ES-I3 (cell line): ENCODE data around the gene KCNK4.
"Not testable (repeated sequence)": the region's sequence is repeated elsewhere in the genome, so short reads cannot be mapped to it uniquely, and the experiment has no call there.

ENCODE experiments used
- H3K36me3 ChIP-seq: 2 replicates; pipeline ENCODE4 v1.6.1; 2013; ENCODE audit warnings: mild to moderate bottlenecking, low read length, control low read depth, moderate library complexity; ENCODE audit not compliant: insufficient read depth
- H3K4me1 ChIP-seq: 2 replicates; pipeline ENCODE4 v1.6.1; 2013; ENCODE audit warnings: mild to moderate bottlenecking, control low read depth, low read length; ENCODE audit not compliant: insufficient read depth
- H3K9ac ChIP-seq: 2 replicates; pipeline ENCODE4 v1.6.1; 2013; ENCODE audit warnings: low read depth, mild to moderate bottlenecking, low read length, moderate library complexity
- H3K9me3 ChIP-seq: 2 replicates; pipeline ENCODE4 v1.6.1; 2013; ENCODE audit warnings: mild to moderate bottlenecking, low read length, moderate library complexity; ENCODE audit not compliant: control insufficient read depth, insufficient read depth

KCNK4 gene

DNA sequence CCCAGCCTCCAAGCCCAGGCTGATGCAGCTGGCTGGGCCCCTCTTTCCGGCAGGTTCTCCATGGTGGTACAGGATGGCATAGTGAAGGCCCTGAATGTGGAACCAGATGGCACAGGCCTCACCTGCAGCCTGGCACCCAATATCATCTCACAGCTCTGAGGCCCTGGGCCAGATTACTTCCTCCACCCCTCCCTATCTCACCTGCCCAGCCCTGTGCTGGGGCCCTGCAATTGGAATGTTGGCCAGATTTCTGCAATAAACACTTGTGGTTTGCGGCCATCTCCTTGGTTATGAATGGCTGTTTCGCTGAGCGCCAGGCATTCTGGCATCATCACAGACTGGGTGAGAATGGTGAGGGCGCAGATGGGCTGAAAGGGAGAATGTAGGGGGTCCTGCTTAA, 30.4 kb downstream of the KCNK4 start:
- Histone ChIP-seq H3K36me3 (peaks cover 4% of the 10 kb centered on the region; the same call in 1 of the 2 replicates), H3K9me3 (no peaks in the 10 kb centered on the region), H3K4me1 (peaks cover 13% of the 10 kb centered on the region; the same call in 1 of the 2 replicates), H3K9ac (no peak overlapping the region)

DNA sequence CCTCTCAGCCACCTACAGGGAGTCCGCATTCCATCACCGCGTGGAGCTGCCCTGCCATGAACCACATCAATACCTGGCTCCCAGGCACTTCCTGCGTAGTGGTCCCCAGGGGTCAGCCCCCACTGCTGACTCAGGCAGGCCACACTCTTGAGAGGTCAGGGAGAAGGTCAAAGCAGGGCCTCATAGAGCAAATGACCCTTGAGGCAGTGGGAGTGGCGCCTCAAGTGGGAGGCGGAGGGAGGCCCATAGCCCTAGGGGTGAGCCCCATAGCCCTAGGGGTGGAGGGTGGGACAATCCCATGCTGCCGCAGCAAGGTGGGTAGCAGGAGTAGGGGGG, 31.8 kb downstream of the KCNK4 start:
- no peaks in the 10 kb centered on the region for H3K9me3 ChIP-seq
- H3K36me3 ChIP-seq, result peaks cover 4% of the 10 kb centered on the region; the same call in 1 of the 2 replicates
- no peak overlapping the region for H3K9ac ChIP-seq
- peaks cover 13% of the 10 kb centered on the region; the same call in 1 of the 2 replicates for H3K4me1 ChIP-seq

DNA sequence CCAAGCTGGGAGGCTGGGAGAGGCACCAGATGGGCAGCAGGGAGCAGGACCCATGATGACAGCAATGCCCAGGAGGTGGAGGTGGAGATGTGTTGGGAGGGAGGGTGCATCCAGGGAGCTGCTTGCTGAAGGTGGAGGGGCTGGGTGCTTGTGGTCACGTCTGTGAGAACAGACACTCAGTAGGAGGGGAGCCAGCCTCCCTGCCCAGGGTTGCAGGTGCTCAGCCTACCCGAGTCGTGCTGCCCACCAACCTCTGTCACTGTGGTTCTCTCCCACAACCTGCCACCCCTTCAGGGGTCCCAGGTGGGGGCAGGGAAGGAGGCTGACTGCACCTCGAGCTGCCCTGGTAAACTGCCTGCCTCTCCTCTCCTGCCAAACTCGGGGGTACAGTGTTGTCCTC, 32.3 kb downstream of the KCNK4 start:
- Histone ChIP-seq H3K9me3 (no peaks in the 10 kb centered on the region), H3K4me1 (peaks cover 13% of the 10 kb centered on the region; the same call in 1 of the 2 replicates), H3K9ac (no peak overlapping the region), H3K36me3 (peaks cover 4% of the 10 kb centered on the region; the same call in 1 of the 2 replicates)

DNA sequence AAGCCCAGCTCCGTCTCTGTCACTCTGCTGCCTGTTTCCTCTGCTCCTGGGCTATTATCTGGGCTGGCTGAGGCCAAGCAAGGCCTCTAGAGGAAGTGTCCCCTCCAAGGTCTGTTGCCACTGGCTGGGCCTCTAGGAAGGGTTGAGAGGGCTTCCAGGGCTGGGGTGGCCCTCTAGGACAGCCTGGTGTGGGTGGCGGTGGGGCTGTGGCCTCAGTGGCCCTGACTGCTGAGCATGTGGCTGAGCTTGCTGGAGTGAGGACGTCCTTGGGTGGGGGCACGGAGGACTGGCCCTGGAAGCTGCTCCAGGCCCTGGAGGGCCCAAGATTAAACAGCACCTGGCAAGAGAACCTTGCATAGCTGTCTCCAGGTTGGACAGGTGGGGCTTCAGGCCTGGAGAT, 32.9 kb downstream of the KCNK4 start:
- not testable (repeated sequence) for H3K9ac ChIP-seq

DNA sequence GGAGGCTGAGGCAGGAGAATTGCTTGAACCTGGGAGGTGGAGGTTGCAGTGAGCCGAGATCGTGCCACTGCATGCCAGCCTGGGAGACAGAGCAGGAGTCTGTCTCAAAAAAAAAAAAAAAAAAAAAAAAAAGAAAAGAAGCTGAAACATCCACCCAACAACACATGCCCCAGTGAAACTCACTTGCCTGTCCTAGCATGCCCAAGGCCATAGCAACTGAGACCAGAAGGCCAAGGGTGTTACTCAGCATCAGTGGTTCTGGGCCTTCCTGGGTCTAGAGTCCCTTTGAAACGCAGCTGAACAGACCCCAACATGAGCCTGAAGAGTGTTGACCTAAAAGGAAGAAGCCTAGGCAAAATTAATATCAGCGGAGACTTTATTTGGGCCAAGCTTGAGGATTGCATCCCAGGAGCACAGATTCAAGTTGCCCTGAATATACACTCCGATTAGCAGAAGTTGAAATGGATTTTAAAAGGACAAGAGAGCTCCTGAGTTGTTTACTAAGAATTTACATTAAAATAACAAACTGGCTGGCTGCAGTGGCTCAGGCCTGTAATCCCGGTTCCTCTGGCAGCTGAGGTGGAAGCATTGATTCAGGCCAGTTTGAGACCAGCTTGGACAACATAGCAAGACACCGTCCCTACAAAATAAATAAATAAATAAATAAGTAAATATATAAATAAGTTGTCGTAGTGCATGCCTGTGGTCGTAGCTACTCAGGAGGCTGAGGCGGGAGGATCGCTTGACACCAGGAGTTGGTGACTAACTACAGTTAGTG, 33.8 kb downstream of the KCNK4 start:
- Histone ChIP-seq H3K9me3 (no peaks in the 10 kb centered on the region), H3K4me1 (peaks cover 13% of the 10 kb centered on the region; the same call in 1 of the 2 replicates), H3K9ac (no peak overlapping the region), H3K36me3 (peaks cover 4% of the 10 kb centered on the region; the same call in 1 of the 2 replicates)

More for the DNA sequence above, 32.9 kb downstream of the KCNK4 start:
- H3K36me3 ChIP-seq, H3K9me3 ChIP-seq: not testable (repeated sequence)
- H3K4me1 ChIP-seq, result peaks cover 13% of the 10 kb centered on the region; the same call in 1 of the 2 replicates

DNA sequence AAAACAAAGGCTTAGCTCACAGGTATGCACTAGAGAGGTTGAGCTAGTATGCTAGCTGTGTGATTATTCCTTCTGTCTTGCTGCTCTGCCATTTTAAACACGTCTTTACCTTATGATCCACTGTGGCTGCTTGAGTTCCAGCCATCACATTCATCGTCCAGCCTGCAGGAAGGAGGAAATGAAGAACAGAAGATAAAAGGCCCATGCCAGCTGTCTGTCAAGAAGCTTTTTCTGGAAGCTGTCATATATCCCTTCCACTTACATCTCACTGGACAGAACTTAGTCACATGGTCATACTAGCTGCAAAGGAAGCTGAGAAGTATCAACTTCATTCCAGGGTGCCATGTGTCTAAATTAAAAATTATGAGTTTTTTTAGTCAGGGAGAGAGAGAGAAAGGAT, 36.3 kb downstream of the KCNK4 start:
- peaks cover 26% of the 10 kb centered on the region for H3K4me1 ChIP-seq
- H3K9ac ChIP-seq, result no peak overlapping the region
- peaks cover 1% of the 10 kb centered on the region; the same call in 1 of the 2 replicates for H3K36me3 ChIP-seq
- H3K9me3 ChIP-seq, result no peaks in the 10 kb centered on the region

DNA sequence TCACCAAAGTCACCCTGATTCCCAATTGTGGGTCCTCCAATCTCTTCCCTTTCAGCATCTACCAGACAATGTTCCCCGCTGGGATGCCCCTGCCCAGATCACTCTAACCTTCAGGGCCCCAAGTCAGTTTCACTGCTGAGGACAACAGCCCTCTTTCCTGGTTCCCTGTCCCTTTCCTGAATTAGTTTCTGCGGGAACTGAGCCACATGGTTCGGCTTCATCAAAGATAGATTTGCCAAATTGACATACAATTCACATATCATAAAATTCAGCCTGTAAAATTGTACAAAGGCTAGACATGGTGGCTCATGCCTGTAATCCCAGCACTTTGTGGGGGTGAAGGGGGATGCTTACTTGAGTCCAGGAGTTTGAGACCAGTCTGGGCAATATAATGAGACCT, 36.9 kb downstream of the KCNK4 start:
- no peak overlapping the region for H3K9ac ChIP-seq
- H3K9me3 ChIP-seq, result no peaks in the 10 kb centered on the region
- H3K36me3 ChIP-seq, result no peaks in the 10 kb centered on the region
- H3K4me1 ChIP-seq, result peaks cover 21% of the 10 kb centered on the region

DNA sequence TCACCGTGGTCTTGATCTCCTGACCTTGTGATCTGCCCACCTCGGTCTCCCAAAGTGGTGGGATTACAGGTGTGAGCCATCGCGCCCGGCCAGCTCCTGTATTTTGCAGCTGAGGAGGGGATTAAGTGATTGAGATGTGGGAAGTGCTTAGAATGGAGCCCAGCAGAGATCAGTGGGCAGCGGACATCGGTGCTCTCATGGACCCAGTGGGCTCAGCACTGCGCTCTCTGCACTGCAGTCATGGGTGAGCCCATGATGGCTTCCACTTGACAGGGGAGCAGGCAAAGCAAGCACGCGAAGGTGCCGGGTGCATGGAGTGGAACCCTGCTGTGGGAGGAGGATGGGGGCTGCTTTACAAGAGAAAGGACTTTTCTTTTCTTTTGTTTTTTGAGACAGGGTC, 39.8 kb downstream of the KCNK4 start:
- H3K9me3 ChIP-seq, result no peaks in the 10 kb centered on the region

DNA sequence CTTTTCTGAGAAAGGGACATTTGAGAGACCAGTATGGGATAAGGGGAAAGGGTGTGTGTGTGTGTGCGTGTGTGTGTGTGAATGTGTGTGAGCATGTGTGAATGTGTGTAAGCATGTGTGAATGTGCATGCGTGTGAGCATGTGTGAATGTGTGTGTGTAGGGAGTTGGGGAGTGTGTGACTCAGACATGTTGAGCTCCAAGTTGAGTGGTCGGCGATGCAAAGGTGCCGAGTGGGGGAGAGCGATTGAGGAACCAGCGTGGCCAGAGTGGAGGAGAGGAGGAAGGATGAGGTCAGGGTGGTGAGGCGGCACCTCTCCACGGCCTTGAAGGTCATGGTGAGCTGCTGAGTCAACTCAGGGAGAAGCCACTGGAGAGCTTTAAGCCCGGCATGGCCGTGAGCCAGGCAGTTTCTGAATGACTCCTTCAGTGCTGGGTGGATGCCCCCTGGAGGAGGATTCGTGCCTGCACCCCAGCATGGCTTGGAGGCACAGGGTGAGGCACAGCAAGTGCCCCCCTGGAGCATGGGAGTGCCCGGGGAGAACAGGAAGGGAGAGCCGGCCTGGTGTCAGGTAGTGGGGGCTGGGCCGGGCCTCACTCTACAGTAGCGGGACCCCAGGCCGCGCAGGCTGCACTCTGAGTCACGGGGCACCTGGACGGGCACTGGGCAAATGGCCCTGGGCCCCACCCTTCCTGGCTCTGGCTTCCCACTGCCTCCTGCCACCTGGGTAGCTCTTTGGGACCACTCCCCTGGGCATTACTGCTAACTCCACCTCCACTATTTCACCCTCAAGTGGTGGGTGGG, 40.7 kb downstream of the KCNK4 start:
- H3K9ac ChIP-seq, result no peak overlapping the region
- H3K36me3 ChIP-seq, result no peaks in the 10 kb centered on the region
- H3K4me1 ChIP-seq, result peaks cover 14% of the 10 kb centered on the region
- H3K9me3 ChIP-seq, result no peaks in the 10 kb centered on the region

More for the DNA sequence above, 39.8 kb downstream of the KCNK4 start:
- no peaks in the 10 kb centered on the region for H3K36me3 ChIP-seq
- peaks cover 14% of the 10 kb centered on the region for H3K4me1 ChIP-seq
- no peak overlapping the region for H3K9ac ChIP-seq

DNA sequence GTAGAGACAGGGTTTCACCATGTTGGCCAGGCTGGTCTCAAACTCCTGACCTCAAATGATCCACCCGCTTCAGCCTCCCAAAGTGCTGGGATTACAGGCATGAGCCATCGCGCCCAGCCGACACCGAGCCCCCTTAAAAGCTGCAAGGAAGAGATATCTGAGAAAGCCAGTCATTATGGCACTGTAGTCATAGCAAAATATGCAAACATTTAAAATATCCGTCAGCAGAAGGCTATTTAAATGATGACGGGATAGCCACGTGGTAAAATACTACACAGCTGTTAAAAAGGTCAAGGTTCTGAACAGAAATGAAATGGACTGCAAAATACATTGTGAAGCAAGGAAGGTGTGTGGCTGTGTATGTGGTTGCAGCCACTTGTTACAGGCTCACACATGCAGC, 42.5 kb downstream of the KCNK4 start:
- Histone ChIP-seq H3K4me1 (peaks cover 14% of the 10 kb centered on the region), H3K36me3 (no peaks in the 10 kb centered on the region), H3K9me3 (no peaks in the 10 kb centered on the region), H3K9ac (no peak overlapping the region)

DNA sequence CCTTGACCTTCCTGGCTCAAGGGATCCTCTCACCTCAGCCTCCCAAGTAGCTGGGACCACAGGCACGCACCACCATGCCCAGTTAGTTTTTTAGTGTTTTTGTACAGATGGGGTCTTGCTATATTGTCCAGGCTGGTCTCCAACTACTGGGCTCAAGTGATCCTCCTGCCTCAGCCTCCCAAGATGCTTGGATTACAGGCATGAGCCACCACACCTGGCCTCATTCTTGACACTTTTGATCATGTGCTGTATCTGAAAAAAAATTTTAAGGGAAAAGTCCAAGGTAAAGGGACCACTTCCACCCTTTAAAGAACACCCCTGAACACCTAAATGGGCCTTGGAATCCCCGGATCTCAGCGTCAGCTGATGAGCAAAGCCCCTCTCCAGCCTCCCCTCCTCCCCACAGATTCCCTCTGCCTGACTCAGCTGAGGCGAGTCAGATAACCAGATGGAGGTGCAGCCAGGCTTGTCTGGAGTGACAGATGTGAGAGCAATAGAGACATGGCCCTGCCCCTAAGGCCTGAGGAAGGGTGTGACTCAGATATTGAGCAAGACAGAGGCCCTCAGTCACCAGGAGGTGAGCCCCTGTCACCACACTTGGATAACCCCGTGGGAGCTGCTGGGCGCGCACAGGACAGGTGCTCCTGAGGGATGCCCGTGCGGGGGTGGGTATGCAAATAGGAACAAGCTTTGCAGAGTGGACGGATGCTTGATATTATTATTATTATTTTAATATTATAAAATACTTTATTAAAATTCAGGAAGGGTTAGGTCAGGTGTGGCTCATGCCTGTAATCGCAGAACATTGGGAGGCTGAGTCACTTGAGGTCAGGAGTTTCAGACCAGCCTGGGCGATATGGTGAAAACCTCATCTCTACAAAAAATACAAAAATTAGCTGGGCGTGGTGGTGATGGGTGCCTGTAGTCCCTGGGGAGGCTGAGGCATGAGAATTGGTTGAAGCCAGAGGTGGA, 43.9 kb downstream of the KCNK4 start:
- Histone ChIP-seq H3K4me1 (peaks cover 14% of the 10 kb centered on the region), H3K9ac (no peak overlapping the region), H3K36me3 (no peaks in the 10 kb centered on the region), H3K9me3 (no peaks in the 10 kb centered on the region)

DNA sequence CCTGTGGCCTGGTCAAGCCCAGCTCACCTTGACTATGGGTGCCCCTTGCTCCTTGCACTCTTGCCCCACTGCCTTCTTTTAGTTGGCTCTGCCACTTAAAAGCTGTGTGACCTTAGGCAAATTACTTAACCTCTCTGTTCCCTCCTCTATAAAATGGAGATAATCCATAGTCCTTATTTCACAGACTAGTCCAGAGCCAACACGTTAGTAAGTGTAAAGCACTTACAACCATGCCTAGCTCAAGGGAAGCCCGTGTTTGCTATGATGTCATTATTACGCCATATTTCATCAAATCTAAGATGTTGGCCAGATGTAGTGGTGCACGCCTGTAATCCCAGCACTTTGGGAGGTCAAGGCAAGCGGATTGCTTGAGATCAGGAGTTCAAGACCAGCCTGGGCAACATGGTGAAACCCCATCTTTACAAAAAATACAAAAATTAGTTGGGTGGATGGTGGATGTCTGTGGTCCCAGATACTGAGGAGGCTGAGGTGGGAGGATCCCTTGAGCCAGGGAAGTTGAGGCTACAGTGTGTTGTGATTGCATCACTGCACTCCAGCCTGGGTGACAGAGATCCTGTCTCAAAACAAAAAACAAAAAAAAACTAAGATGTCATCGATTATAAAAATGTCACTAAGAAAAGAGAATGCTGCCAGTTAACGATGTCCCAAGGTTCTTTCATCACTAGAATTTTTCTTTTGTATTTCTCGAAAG, 46.6 kb downstream of the KCNK4 start:
- H3K36me3 ChIP-seq, result no peaks in the 10 kb centered on the region
- H3K9me3 ChIP-seq, result no peaks in the 10 kb centered on the region
- H3K4me1 ChIP-seq, result no peaks in the 10 kb centered on the region; the same call in 1 of the 2 replicates
- H3K9ac ChIP-seq, result no peak overlapping the region

DNA sequence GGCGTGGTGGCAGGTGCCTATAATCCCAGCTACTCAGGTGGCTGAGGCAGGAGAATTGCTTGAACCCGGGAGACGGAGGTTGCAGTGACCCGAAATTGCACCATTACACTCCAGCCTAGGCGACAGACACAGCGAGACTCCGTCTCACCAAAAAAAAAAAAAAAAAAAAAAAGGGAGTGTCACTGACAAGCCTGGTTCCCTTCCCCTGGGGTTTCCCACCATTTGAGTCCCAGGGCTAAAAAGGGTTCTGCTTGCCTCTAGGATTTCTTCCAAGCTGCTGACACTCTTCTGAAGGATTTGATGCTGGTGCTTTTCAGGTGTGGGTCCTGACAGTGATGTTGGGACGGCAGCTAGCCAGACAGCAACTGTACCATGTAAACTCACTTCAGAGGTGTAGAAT, 47.6 kb downstream of the KCNK4 start:
- Histone ChIP-seq H3K9ac (no peak overlapping the region), H3K9me3 (no peaks in the 10 kb centered on the region), H3K4me1 (peaks cover 7% of the 10 kb centered on the region; the same call in 1 of the 2 replicates), H3K36me3 (no peaks in the 10 kb centered on the region)
